Measurements from ENCODE around the gene XPO5. TPM values are rescaled to one million over a fixed set of nuclear protein-coding genes. Genes with fewer than 3 reads are reported as not detected.

The XPO5 gene
- total RNA-seq, 1 experiment from 2014 or later, result 114 TPM

- Histone ChIP-seq H2BK5ac (ENCODE audit: insufficient read length, low read length) (no peak overlapping the region), H4K91ac (ENCODE audit: insufficient read length, low read depth, low read length) (no peak overlapping the region), H2BK20ac (ENCODE audit: low read depth, low read length, poor library complexity, severe bottlenecking) (no peak overlapping the region), H3K9ac (ENCODE audit: extremely low read depth, insufficient read length, low read length) (no peak overlapping the region), H2BK15ac (ENCODE audit: low read depth, low read length) (no peak overlapping the region), H4K5ac (ENCODE audit: insufficient read length, low read depth, low read length) (no peak overlapping the region), H3K27me3 (ENCODE audit: insufficient read depth, low read length) (peaks cover 8% of the 10 kb centered on the region; the same call in 1 of the 2 replicates), H3K14ac (ENCODE audit: insufficient read depth, low read length) (no peak overlapping the region), H3K4me1 (ENCODE audit: insufficient read depth, low read length) (no peaks in the 10 kb centered on the region), H3K9me3 (ENCODE audit: control insufficient read depth, low read depth, low read length) (no peaks in the 10 kb centered on the region), H3T11ph (ENCODE audit: low read length) (no peak overlapping the region), H4K8ac (replicated peaks; ENCODE audit: insufficient read length, low read depth, low read length) (no peak overlapping the region), H2BK12ac (ENCODE audit: insufficient read length, low read depth, low read length) (no peak overlapping the region), H2AFZ (ENCODE audit: low read length) (no peak overlapping the region), H3K27ac (ENCODE audit: insufficient read length, low read depth, low read length) (no peak overlapping the region), H2BK120ac (ENCODE audit: low read depth, low read length, poor library complexity, severe bottlenecking) (no peak overlapping the region), H3K79me1 (ENCODE audit: insufficient read depth, low read depth, low read length, poor library complexity, severe bottlenecking) (no peaks in the 10 kb centered on the region), H3K79me2 (ENCODE audit: insufficient read depth, low read length) (no peaks in the 10 kb centered on the region), H2AK5ac (ENCODE audit: insufficient read length, low read length) (no peak overlapping the region), H3K18ac (ENCODE audit: insufficient read length, low read depth, low read length) (no peak overlapping the region), H3K4me2 (ENCODE audit: insufficient read depth, insufficient read length, low read length) (no peak overlapping the region), H3K23ac (ENCODE audit: insufficient read length, low read depth, low read length) (no peak overlapping the region), H3K4ac (ENCODE audit: low read depth, low read length) (no peak overlapping the region), H3K56ac (ENCODE audit: insufficient read length, low read depth, low read length) (no peak overlapping the region), H4K20me1 (ENCODE audit: control insufficient read depth, insufficient read depth, insufficient read length) (no peaks in the 10 kb centered on the region), H3K23me2 (ENCODE audit: insufficient read length, low read depth, low read length, poor library complexity, severe bottlenecking) (peaks cover 5% of the 10 kb centered on the region)
- Mint-ChIP-seq H3K27me3 (ENCODE audit: low read depth) (peaks cover 28% of the 10 kb centered on the region), H3K27ac (no peak overlapping the region; a peak in 1 of 7 replicates), H3K4me3 (no peak overlapping the region; a peak in 1 of 5 replicates), H3K4me1 (peaks cover 18 to 24% of the 10 kb centered on the region in 2 experiments), H3K9me3 (peaks cover 2 to 3% of the 10 kb centered on the region in 2 experiments; a peak in 3 of 5 replicates), H3K36me3 (ENCODE audit: insufficient read depth in 1 of 3, low read depth in 3 of 3) (peaks cover 18 to 46% (median 32%) of the 10 kb centered on the region in 3 experiments)
- peak; percentile 97 for TF ChIP-seq CTCF (conservative IDR thresholded peaks at IDR 0.05)
- DNase-seq, result peak; percentile 86
- WGBS (ENCODE audit: extremely low coverage, insufficient read length, low lambda C conversion rate), result no CpG with 5 or more reads among the region's 14 CpGs
Observed at GRCh38 chr6:43506667-43507471, 69.0 kb downstream of the XPO5 start.
